Measurements from ENCODE around the gene BIN1. TPM values are rescaled to one million over a fixed set of nuclear protein-coding genes. Genes with fewer than 3 reads are reported as not detected.
A peak's percentile ranks its signal among the peaks of the same experiment; 100 is the strongest.

BIN1 gene
- total RNA-seq, 1 donor from 2014 or later: 98.8 TPM

DNA sequence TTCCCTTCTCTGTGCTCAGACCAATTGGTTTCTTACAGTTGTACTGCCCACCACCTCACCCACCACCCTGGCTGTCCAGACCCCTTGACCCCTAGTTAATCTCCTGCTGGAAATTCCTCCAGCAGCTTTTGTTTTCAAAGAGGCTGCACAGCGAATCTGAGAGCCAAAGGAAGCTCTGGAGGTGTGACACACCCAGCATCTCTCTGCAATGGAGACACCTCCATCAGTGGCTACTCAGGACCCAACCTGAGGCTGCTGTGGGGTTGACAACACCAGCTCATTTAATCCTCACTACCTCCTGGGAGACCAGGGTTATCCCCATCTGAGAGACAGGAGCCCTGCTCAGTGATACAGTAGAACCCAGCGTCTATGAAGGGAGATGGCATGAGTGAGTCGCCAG is 86.4 kb downstream of the BIN1 start:
- DNase-seq: no peak

DNA sequence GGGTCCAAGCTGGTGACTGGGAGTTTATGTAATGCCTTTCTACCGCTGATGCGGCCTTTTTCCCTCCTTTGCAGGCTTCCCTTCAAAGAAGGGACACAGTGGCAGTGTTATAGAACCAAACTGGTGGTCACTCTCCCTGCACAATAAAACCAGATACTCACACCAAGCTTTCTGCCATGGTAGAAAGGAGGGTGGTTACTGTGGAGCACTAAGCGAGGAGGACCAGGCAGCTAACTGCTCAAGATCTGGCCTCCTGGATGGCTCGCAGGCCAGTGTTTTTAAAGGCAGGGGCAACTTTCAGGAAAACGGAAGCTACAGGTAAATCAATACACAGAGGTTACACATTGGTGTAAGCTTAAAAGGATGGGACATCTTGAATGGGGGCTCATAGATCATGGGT is 89.4 kb downstream of the BIN1 start:
- DNase-seq: no peak

DNA sequence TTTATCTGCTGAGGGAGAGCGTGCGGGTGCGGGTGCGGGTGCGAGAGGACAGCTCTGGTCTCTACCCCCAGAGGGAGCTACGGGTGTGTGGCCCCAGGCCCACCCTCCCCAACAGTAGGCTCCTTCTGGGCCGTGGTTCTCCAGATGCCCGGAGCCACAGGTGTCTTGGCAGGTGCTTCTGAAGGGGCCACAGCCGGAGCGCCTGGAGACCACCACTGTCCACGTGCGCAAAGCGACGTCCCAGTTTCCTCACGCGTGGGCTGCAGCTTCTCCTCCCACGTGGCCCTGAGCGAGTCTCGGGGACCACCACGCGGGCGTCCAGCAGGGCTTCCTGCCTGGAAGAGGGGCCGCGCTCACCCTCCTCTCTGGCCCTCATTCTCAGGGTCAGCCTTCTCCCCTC is 90.6 kb downstream of the BIN1 start:
- no peak for DNase-seq

DNA sequence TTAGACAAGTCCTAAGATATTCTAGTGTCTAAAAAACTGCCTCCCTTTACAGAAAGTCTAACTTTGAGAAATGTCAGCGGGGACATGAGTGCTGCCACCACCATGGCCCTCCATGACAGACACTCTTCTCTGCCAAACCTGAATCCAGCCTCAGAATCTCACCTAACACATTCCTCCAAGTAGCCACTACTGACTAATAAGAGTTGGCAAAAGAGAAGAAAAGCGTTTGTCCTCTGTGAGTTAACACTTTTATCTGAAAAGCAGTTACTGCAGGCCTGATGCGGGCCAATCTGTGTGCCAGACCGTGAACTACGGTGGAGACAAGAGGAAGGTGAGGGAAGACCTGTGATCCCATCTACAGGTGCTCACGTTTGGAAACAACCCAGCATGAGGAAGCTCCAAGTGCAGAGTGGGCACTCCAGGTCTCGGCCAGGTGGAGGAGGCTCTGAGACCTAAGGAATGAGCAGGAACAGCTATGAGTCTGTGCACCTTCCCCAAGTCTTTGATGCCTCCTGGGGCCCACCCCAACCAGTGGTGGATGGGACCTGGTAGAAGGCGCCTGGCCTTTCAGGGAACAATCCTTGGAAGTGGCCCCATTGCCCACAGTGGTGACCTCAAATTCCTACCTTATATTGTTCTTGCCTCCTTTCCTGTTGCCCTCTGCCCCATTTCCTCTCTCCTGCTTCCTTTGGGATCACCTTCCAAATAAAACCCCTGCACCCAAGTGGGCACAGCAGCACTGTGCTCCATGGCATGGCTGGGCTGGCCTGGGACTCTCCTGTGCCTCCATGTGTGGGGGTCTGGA is 91.6 kb downstream of the BIN1 start:
- DNase-seq: no peak

DNA sequence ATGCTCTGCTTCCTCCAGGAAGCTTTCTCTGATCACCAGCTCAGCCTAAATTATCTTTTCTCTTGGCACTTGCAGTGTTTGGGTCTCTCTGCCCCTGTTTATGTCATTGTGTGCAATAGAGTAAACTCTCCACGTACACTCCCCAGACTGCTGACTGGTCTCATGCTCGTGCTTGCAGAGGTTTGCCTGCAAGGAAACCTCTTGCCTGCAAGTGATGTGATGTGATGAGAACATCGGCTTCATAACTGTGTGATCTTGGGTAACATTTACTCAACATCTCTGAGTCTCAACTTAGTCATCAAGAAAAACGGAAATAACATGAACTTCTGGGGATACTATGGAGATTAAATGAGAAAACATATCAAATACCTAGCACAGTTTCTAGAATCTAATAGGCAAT is 92.3 kb downstream of the BIN1 start:
- DNase-seq: no peak

DNA sequence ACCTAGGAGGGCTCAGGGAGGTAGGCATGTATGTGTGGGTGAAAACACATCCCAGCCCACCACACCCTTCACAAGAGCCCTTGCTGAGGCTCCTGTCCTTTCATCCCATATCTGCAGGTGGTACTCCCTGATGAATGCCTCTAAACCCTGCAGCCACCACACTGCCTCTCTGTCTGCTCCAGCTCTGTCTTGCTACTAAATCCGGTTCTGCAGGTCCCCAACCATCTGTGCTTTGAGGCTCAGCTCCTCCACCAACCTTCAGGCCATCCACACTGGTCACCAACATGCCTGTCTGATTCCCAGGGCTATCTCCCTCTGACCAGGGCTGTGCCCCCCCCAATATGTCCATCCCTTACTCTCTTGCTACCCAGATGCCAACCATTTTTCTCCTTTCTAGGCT is 92.7 kb downstream of the BIN1 start:
- DNase-seq: no peak

DNA sequence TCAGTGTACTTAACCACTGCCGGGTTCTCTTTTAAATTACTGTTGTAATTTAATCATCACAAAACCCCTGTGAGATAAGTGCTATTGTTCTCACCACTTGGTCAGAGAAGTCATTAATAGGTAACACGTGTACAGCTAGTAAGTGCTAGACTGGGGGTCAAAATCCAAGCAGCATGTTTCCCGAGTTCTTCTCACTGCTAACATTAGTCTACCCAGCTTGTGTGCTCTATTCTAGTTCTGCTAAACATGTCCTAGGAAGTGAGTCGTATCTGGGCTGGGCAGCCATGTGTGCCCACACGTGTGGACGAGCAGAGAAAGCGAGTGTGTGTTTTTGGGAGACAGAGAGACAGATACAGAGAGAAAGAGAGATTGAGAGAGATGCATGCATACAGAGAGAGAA is 94.1 kb downstream of the BIN1 start:
- DNase-seq: no peak

DNA sequence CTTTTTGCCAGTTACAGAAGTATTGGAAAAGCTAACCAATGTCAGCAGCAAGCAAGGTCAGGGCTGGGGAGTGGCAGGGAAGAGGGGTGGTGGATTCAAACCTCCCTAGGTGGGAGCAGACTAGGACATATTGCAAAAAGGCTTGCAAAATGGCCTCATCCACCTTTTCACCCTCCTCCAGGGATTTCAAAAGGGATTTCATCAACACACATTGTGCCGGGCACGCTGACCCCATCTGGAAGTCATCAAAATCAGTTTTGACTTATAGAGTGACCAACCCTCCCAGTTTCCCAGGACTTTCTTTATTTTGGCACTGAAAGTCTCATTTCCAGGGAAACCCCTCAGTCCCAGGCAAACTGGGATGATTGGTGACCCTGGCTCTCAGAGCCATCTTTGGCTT is 94.7 kb downstream of the BIN1 start:
- DNase-seq: no peak

DNA sequence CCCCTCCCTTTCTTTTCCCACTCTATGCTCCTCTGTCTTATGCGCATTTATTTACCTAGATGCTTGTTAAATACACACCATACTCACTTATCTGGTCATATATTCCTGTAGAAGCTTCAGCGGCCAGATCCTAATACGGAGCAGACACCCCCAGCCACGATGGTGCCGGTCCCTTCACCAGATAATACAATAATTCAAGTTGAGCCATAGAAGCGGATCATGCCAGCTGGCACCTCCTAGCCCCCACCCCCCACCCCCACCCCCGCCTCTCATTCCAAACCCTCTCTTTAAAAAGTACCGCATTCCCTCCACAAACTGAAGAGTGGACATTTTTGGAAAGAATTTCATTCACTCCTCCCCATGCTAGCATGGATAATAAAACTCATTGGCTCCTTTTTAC is 95.2 kb downstream of the BIN1 start:
- DNase-seq: no peak

DNA sequence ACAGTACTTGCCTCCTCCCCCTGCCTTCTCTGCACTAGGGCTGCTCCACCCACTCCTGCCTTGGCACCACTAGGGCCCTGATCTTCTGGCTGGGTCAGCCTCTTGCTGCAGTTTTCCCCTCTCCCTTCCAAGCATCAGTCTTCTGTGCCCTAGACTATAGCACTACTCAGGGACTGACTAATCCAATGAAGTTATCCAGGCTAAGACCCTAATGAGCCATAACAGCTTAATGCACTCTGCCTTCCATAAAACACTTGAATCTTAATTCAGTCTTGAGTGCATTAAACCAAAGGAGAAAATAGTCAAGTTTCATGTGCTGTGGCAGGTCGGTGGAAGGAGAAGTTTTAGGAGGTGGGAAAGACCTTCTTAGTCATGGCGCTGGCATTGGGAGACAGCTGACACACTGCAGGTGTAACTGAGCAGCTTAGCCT is 95.7 kb downstream of the BIN1 start:
- no peak for DNase-seq

DNA sequence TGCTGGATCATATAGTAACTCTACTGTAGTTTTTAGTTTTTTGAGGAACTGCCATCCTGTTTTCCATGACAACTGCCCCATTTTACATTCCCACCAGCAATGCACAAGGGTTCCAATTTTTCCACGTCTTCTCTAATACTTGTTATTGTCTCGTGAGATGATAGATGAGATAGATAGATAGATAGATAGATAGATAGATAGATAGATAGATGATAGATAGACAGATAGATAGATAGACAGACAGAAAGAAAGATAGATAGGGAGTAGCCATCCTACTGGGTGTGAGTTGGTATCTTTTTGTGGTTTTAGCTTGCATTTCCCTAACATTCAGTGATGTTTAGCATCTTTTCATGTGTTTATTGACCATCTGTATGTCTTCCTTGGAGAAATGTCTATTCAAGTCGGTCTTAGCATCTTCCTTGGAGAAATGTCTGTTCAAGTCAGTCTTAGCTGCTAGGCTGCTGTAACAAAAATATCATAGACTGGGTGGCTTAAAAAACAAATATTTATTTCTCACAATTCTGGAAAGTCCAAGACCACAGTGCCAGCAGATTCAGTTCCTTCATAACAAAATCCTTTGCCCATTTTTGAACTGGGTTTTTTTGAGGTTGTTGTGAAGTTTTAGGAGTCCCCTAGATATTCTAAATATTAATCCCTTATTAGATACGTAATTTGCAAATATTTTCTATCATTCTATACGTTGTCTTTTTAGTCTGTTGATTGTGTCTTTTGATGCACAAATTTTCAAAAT is 98.5 kb downstream of the BIN1 start:
- no peak for DNase-seq

DNA sequence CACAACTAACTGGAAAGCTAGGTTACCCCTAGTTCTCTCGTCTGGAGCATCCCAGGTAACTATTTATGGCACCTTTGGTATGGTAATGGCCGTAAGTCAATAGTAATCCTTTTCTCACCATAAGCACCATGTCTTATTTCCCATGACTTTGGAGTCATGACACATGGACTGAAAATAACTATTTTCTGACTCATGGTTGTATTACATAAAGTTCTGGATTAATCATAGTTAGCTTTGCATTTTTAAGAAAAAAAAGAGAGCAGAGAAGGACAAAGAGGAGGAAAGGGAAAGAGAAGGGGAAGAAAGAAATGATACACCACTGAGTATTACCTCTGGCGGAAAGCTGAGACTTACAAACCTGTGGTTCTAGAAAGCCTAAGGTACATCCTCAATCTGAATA is 99.3 kb downstream of the BIN1 start:
- DNase-seq: no peak

DNA sequence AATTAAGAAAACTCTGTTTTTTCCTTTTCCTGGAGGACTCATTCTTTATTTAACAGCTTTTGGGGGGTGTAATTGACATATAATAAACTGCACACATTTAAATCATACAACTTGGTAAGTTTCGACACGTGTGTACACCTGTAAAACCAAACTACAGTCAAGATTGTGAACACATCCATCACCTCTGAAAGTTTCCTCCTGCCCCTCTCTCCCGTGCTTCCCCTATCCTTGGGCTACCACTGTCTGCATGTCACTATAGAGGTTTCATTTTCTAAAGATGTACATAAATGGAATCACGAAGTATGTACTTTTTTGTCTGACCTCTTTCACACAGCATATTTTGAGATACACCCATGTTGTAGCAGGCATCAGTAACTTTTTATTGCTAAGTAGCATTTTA is 100.0 kb downstream of the BIN1 start:
- DNase-seq: no peak

DNA sequence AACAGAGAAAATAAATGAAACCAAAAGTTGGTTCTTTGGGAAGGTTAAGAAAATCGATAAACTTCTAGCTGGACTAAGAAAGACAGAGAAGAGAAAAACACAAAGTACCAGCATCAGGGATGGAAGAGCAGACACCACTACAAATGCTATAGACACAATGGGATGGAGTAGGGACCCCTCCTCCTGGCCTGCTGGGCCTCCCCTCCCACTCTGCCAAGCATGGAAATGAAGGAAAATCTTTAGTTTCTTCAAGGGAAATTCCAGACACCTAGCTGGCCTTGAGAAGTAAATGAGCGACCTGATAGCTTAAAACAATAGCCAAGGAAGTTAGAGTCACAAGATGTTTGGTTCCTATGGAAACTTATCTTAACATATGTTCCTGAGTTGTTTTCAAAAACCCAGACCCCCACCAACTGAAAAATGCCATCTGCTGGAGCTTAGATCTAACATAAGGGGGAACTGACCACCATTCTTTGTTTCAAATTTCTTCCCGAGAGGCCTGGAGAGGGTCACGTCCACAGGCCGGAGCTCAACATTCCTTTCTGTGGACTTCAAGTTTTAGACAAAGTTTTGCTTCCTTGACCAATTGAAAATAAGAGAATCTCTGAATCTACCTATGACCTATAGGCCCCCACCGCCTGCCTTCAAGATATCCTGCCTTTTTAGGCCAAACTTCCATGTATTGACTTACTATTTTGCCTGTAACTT is 101.9 kb downstream of the BIN1 start:
- DNase-seq: peak; percentile 6

DNA sequence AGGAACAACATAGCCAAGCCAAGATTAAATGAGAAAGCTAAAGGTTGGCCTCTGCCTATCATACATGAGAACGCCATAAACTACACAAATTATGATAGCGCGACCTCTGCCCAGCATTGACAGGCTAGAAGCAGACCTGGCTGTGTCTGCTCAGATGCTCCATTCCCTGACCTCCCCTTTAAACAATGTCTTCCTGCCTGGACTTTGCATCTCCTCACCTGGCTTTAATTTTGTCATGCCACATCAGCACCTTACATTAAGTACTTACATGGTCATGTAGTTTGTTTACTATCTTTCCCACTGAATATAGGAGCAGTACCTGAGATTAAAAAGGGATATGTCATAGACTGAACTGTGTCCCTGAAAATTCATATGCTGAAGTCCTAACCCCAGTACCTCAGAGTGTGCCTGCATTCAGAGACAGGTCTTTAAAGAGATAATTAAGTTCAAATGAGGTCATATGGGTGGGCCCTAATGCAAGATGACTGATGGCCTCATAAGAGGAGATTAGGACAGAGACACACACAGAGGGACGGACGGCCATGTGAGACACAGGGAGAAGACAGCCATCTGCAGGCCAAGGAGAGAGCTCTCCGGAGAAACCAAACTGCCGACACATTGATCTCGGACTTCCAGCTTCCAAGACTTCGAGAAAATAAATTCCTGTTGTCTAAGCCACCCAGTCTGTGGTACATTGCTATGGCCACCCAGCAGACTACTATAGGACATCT is 103.7 kb downstream of the BIN1 start:
- no peak for DNase-seq

DNA sequence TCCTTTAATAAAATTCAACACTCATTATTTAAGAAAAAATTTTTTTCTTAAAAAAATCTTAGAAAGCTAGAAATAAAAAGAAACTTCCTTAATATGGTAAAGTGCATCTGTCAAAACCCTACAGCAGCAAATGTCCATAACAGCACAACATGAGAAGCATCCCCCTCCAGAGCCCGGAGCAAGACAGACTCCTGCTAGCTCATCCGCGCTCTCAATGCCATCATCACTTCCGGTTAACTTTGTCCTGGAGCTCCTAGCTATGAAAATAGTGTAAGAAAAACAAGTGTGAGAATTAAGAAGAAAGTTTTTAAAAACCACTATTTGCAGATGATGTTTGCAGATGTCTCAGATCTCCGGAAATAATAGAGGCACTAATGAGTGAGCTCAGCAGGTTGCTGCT is 105.2 kb downstream of the BIN1 start:
- DNase-seq: no peak

DNA sequence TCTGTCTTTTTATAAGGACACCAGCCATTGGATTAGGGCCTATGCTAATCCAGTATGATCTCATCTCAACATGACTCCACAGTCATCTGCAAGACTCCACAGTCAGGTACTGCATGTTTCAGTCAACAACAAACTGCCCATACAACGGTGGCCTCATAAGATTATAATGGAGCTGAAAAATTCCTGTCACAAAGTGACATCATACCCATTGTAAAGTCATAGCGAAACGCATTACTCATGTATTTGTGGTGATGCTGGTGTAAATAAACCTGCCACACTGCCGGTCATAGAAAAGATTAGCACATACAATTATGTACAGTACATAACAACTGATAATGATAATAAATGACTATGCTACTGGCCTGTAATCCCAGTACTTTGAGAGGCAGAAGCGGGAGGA is 106.0 kb downstream of the BIN1 start:
- no peak for DNase-seq

DNA sequence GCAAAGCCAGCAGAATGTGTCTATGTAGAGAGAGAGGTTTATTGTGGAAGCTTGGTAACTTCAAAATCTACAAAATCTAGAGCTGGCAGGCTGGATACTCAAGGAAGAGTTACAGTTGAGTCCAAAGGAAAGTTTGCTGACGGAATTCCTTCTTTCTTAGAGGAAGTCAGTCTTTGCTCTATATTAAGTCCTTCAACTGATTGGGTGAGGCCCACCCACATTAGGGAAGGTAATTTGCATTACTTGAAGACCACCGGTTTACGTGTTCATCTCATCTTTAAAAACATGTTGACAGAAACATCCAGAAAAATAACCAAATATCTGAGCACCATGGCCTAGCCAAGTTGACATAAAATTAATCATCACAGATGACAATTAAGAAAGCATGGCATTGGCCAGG is 106.8 kb downstream of the BIN1 start:
- no peak for DNase-seq

DNA sequence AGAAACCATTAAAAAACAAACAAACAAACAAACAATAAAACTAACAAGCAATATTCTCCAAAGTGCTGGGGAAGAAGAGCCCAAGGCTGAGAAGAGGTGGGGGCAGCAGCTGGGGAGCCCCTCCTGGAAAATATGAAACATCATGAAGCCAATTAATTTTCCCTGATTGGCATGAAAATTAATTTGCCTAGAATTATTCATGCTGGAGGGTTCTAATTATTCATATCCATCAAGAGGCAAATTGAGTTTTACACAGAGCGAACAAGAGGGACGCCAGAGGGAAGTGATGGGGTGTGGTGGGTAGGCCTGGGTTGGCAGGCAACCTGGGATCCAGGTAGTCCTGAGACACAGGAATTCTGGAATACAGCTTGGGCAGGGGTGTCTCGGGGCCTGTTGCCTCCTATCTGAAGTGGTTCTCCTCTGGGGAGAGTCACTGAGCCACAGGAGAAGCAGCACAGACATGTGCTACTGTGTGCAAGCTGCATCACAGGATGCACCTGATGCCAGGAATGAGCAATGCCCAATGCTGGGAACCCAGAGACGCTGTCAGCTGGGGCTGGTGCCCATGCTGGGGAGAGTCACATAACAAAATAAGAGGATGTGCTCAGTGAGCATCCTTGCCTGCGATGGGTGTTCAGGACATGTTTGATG is 107.7 kb downstream of the BIN1 start:
- no peak for DNase-seq

DNA sequence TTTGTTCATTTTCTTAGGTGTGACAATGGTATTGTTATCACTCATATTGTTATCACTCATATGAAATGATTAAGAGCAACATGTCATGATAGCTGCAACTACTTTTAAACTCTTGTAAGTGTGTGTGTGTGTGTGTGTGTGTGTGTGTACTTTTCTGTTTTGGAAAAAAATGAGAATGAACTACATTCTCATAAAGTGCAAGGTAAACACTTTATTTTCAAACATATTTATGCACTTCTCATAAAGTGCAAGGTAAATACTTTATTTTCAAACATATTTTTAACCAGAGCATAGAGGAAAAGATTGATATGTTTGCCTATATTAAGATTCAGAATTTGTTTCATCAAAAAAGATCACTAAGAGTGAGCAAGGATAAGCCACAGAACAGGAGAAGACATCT is 108.5 kb downstream of the BIN1 start:
- no peak for DNase-seq
